Muscle of back (tissue), 13 donors: ENCODE data around the gene POLR3F. TPM values are rescaled to one million over a fixed set of nuclear protein-coding genes. Genes with fewer than 3 reads are reported as not detected.
A peak's percentile ranks its signal among the peaks of the same experiment; 100 is the strongest.

Experiments
- DNase-seq, 3 donors: peaks; one replicate each; pipeline versions ENCODE4 v3.0.0 to v3.0.0-alpha.2; 2013
- long read RNA-seq, 9 donors: transcript quantifications; one replicate each; lab custom pipeline, GENCODE V29; 2026
- polyA plus RNA-seq, 10 donors: library from polyadenylated mRNA; unstranded; fragments of 120-200 nt; gene quantifications; one replicate each; pipeline ENCODE4 v1.2.1, GENCODE V29; 2013; ENCODE audit not compliant: insufficient read length in 10 of 10

The POLR3F gene
- 10 to 100 TPM; 10.9 to 16.1 (median 13.3) TPM for polyA plus RNA-seq
- long read RNA-seq, donor 1, partial matches to known transcripts = 0 of 2 reads
- long read RNA-seq, donor 1, other reads (novel, unspliced or antisense) = 0 of 2 reads
- long read RNA-seq, donor 2, partial matches to known transcripts = 0 of 4 reads
- long read RNA-seq, donor 2, other reads (novel, unspliced or antisense) = 0 of 4 reads
- long read RNA-seq, donor 3 = 0 reads
- long read RNA-seq, donor 4, partial matches to known transcripts = 0 of 1 reads
- long read RNA-seq, donor 4, other reads (novel, unspliced or antisense) = 0 of 1 reads
- long read RNA-seq, donor 5, transcript POLR3F-201 (9 exons, 2,416 nt) = major isoform, 5 of 7 reads
- long read RNA-seq, donor 5, partial matches to known transcripts = 0 of 7 reads
- long read RNA-seq, donor 5, other reads (novel, unspliced or antisense) = 0 of 7 reads
- long read RNA-seq, donor 6, partial matches to known transcripts = 0 of 1 reads
- long read RNA-seq, donor 6, other reads (novel, unspliced or antisense) = 0 of 1 reads
- long read RNA-seq, donor 7, partial matches to known transcripts = 0 of 1 reads
- long read RNA-seq, donor 7, other reads (novel, unspliced or antisense) = 0 of 1 reads
- long read RNA-seq, donor 8, partial matches to known transcripts = 0 of 2 reads
- long read RNA-seq, donor 8, other reads (novel, unspliced or antisense) = 0 of 2 reads
- long read RNA-seq, donor 9 = 0 reads

- peak; percentile 96 to 99 (median 97) for DNase-seq
Observed at GRCh38 chr20:18466894-18467730, at the start of gene POLR3F, which contains the start of gene DZANK1. TSS of gene POLR3F (plus strand) at chr20:18467390. CDS start at chr20:18467507, 117 bp downstream. TSS of gene DZANK1 (minus strand) at chr20:18467030. CDS start at chr20:18465358, 1,672 bp downstream.

GRCh38 chr20:18421608-18422007 is 45.6 kb upstream of the POLR3F start:
- DNase-seq = no peak

GRCh38 chr20:18427214-18427613 is 40.0 kb upstream of the POLR3F start:
- DNase-seq = no peak

GRCh38 chr20:18428490-18429173 is 38.6 kb upstream of the POLR3F start:
- DNase-seq = no peak

- no peak for DNase-seq
Observed at GRCh38 chr20:18430172-18430826, 36.9 kb upstream of the POLR3F start.

- no peak for DNase-seq
Observed at GRCh38 chr20:18431206-18431605, 36.0 kb upstream of the POLR3F start.

- DNase-seq = no peak
Observed at GRCh38 chr20:18436847-18437246, 30.3 kb upstream of the POLR3F start.

- DNase-seq = no peak
Observed at GRCh38 chr20:18440403-18440802, 26.8 kb upstream of the POLR3F start.

- peak in 1 of 3 donors; percentile 4 for DNase-seq
Observed at GRCh38 chr20:18443886-18444285, 23.3 kb upstream of the POLR3F start.

GRCh38 chr20:18456600-18456999 is 10.6 kb upstream of the POLR3F start:
- DNase-seq = no peak

- no peak for DNase-seq
Observed at GRCh38 chr20:18465536-18466200, 1.5 kb upstream of the POLR3F start.

GRCh38 chr20:18466574-18466893 is 656 bp upstream of the POLR3F start:
- no peak for DNase-seq

- DNase-seq = no peak
Observed at GRCh38 chr20:18477218-18477617, 10.0 kb downstream of the POLR3F start.

GRCh38 chr20:18477821-18478220 is 10.6 kb downstream of the POLR3F start:
- DNase-seq = no peak

- no peak for DNase-seq
Observed at GRCh38 chr20:18481596-18481995, 14.4 kb downstream of the POLR3F start.

GRCh38 chr20:18488301-18488700 is 21.1 kb downstream of the POLR3F start:
- no peak for DNase-seq

GRCh38 chr20:18496042-18496441 is 28.9 kb downstream of the POLR3F start:
- peak in 1 of 3 donors; percentile 8 for DNase-seq

GRCh38 chr20:18496740-18497592 is 29.8 kb downstream of the POLR3F start, which contains the start of gene RBBP9:
TSS of gene RBBP9 (minus strand) at chr20:18497225. CDS start at chr20:18497167, 58 bp downstream.
- DNase-seq = peak; percentile 74 to 95 (median 88)

- DNase-seq = no peak
Observed at GRCh38 chr20:18497603-18498002, 30.4 kb downstream of the POLR3F start.
